GM11168 (cell line): ENCODE data around the gene ACSL1.
"Not testable (repeated sequence)": the region's sequence is repeated elsewhere in the genome, so short reads cannot be mapped to it uniquely, and the experiment has no call there.

Source experiments
- in situ Hi-C: fragments of 300-500 bp; cut with MboI; formaldehyde crosslinking; loops from one replicate; pipeline ENCODE4 v1.12.0; 2022; ENCODE audit warnings: low sequenced_read_pairs; ENCODE audit not compliant: unreplicated experiment

Gene ACSL1

GRCh38 chr4:184793735-184794355, 31.9 kb downstream of the ACSL1 start:
- in situ Hi-C loops = no loop called here

GRCh38 chr4:184792950-184793555, 32.7 kb downstream of the ACSL1 start:
- in situ Hi-C loops = no loop called here

GRCh38 chr4:184792334-184792733, 33.4 kb downstream of the ACSL1 start:
- in situ Hi-C loops = no loop called here

- in situ Hi-C loops = no loop called here
Measured at GRCh38 chr4:184790826-184791225, 34.9 kb downstream of the ACSL1 start.

- in situ Hi-C loops = no loop called here
Measured at GRCh38 chr4:184787766-184788503, 37.8 kb downstream of the ACSL1 start.

GRCh38 chr4:184785813-184786212, 40.0 kb downstream of the ACSL1 start:
- in situ Hi-C loops = no loop called here

- in situ Hi-C loops = no loop called here
Measured at GRCh38 chr4:184784628-184785257, 41.0 kb downstream of the ACSL1 start.

- in situ Hi-C loops = no loop called here
Measured at GRCh38 chr4:184782731-184783373, 42.9 kb downstream of the ACSL1 start.

- in situ Hi-C loops = not testable (repeated sequence)
Measured at GRCh38 chr4:184779160-184779559, 46.6 kb downstream of the ACSL1 start.

- in situ Hi-C loops = no loop called here
Measured at GRCh38 chr4:184778325-184778724, 47.4 kb downstream of the ACSL1 start.

- in situ Hi-C loops = no loop called here
Measured at GRCh38 chr4:184776821-184777220, 48.9 kb downstream of the ACSL1 start.

GRCh38 chr4:184775854-184776555, 49.8 kb downstream of the ACSL1 start:
- in situ Hi-C loops = no loop called here

- in situ Hi-C loops = no loop called here
Measured at GRCh38 chr4:184774152-184774551, 51.6 kb downstream of the ACSL1 start.

GRCh38 chr4:184771416-184771815, 54.4 kb downstream of the ACSL1 start:
- in situ Hi-C loops = no loop called here

- in situ Hi-C loops = loop anchor here (10.0 kb wide), 1 partner anchor 206 kb away; no protein-coding TSS in a partner anchor
Measured at GRCh38 chr4:184769141-184769765, 56.5 kb downstream of the ACSL1 start.

- in situ Hi-C loops = loop anchor here (10.0 kb wide), 1 partner anchor 207 kb away; no protein-coding TSS in a partner anchor
Measured at GRCh38 chr4:184768296-184768695, 57.5 kb downstream of the ACSL1 start.

GRCh38 chr4:184766446-184766845, 59.3 kb downstream of the ACSL1 start:
- in situ Hi-C loops = loop anchor here (10.0 kb wide), 1 partner anchor 208 kb away; no protein-coding TSS in a partner anchor

GRCh38 chr4:184765473-184766340, 60.1 kb downstream of the ACSL1 start:
- in situ Hi-C loops = loop anchor here (10.0 kb wide), 1 partner anchor 209 kb away; no protein-coding TSS in a partner anchor
